Vagina (tissue), 2 donors: ENCODE data around the gene DMAC2L.

ENCODE experiments used
- POLR2A ChIP-seq, 2 donors: fragments of 450-650 bp; IDR thresholded peaks; one replicate each; pipeline ENCODE4 v1.6.1; 2017; ENCODE audit warnings: antibody characterized with exemption in 2 of 2, mild to moderate bottlenecking in 2 of 2, moderate library complexity in 2 of 2
- POLR2AphosphoS5 ChIP-seq, 2 donors: sonication (generic); formaldehyde crosslinking; IDR thresholded peaks; one replicate each; pipeline ENCODE4 v1.9.0; 2017; ENCODE audit warnings: antibody characterized with exemption in 2 of 2, mild to moderate bottlenecking in 2 of 2, low read depth in 1 of 2; ENCODE audit not compliant: insufficient read depth in 1 of 2
- TF ChIP-seq, protein P1 (sequence below), 3 experiments: fragments of 450-650 bp in 2 of 3; fragments of 200-600 bp in 1 of 3; sonication (generic) in 1 of 3; IDR thresholded peaks; one replicate each; pipeline ENCODE4 v1.5.1; 2017 to 2019; ENCODE audit warnings: antibody characterized with exemption in 3 of 3, mild to moderate bottlenecking in 2 of 3, moderate library complexity in 2 of 3

DNA sequence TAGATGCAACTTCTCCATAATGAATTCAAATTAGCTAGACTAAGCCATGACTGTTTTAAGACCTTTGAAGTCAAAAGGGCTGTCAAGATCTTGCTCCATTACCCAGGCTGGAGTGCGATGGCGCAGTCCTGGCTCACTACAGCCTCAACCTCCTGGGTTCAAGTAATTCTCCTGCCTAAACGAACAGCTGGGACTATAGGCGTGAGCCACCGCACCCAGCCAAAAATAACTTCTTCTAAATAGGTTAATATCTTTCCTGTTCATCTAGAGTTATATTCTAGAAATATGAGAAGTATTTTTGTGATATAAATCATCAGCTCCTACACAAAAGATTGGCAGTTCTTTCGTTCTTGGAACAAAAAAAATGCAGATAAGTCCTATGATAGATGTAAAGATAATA is 41.2 kb upstream of the DMAC2L start:
- TF ChIP-seq, protein P1, sequence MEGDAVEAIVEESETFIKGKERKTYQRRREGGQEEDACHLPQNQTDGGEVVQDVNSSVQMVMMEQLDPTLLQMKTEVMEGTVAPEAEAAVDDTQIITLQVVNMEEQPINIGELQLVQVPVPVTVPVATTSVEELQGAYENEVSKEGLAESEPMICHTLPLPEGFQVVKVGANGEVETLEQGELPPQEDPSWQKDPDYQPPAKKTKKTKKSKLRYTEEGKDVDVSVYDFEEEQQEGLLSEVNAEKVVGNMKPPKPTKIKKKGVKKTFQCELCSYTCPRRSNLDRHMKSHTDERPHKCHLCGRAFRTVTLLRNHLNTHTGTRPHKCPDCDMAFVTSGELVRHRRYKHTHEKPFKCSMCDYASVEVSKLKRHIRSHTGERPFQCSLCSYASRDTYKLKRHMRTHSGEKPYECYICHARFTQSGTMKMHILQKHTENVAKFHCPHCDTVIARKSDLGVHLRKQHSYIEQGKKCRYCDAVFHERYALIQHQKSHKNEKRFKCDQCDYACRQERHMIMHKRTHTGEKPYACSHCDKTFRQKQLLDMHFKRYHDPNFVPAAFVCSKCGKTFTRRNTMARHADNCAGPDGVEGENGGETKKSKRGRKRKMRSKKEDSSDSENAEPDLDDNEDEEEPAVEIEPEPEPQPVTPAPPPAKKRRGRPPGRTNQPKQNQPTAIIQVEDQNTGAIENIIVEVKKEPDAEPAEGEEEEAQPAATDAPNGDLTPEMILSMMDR (IDR thresholded peaks at IDR 0.05) = no peak
- no peak for TF ChIP-seq POLR2A (IDR thresholded peaks at IDR 0.05)
- no peak for TF ChIP-seq POLR2AphosphoS5 (IDR thresholded peaks at IDR 0.05; ENCODE audit: insufficient read depth in 1 of 2, low read depth in 1 of 2)
